Measurements from ENCODE around the gene THG1L. TPM values are rescaled to one million over a fixed set of nuclear protein-coding genes. Genes with fewer than 3 reads are reported as not detected.
"Not testable (repeated sequence)": the region's sequence is repeated elsewhere in the genome, so short reads cannot be mapped to it uniquely, and the experiment has no call there.

The THG1L gene
- polyA plus RNA-seq = 1 to 10 TPM; 1.4 to 3.8 (median 3.6) TPM

- Mint-ChIP-seq H3K9me3 (no peaks in the 10 kb centered on the region), H3K27me3 (ENCODE audit: low read depth in 3 of 3) (peaks cover 8 to 11% (median 8%) of the 10 kb centered on the region in 3 donors), H3K36me3 (peaks cover 4 to 12% (median 11%) of the 10 kb centered on the region in 3 donors), H3K4me1 (peaks cover 15 to 26% of the 10 kb centered on the region in 2 donors), H3K27ac (peak within 1 kb of the TSS; percentile 95 to 98 (median 97)), H3K4me3 (peak within 1 kb of the TSS; percentile 94 to 100 (median 96))
- peak; percentile 95 to 96 (median 96) for DNase-seq
Measured at GRCh38 chr5:157731272-157732129, at the start of gene THG1L. TSS of gene THG1L (plus strand) at chr5:157731420. CDS start at chr5:157731441, 21 bp downstream.

DNA sequence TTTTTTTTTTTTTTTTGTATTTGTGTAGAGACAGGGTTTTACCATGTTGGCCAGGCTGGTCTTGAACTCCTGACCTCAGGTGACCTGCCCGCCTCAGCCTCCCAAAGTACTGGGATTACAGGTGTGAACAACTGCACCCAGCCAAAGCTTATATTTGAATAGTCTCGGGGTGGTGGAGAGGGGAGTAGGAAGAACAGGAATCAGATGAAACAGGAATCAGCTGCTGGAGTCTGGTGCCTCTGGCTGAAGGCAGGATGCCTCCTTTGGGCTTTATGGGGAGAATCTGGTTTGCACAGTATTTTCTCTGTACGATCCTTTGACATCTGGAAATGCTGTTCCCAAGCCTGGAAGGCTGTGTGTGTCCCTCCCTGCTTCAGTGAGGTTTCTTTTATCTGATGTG, 49.0 kb upstream of the THG1L start:
- no peak for DNase-seq
- Mint-ChIP-seq H3K4me1 (no peaks in the 10 kb centered on the region), H3K9me3 (no peaks in the 10 kb centered on the region), H3K27ac (no peak overlapping the region), H3K36me3 (no peaks in the 10 kb centered on the region), H3K27me3 (ENCODE audit: low read depth in 3 of 3) (peaks cover 0 to 4% (median 0%) of the 10 kb centered on the region in 3 donors), H3K4me3 (no peak overlapping the region)

GRCh38 chr5:157686276-157687197, 44.7 kb upstream of the THG1L start:
- not testable (repeated sequence) for H3K27ac Mint-ChIP-seq; DNase-seq; H3K4me1 Mint-ChIP-seq; H3K9me3 Mint-ChIP-seq; H3K27me3 Mint-ChIP-seq (ENCODE audit: low read depth in 3 of 3); H3K36me3 Mint-ChIP-seq; H3K4me3 Mint-ChIP-seq

- Mint-ChIP-seq H3K27me3 (ENCODE audit: low read depth in 3 of 3) (peaks cover 0 to 7% (median 0%) of the 10 kb centered on the region in 3 donors), H3K36me3 (no peaks in the 10 kb centered on the region), H3K27ac (no peak overlapping the region), H3K9me3 (no peaks in the 10 kb centered on the region), H3K4me3 (no peak overlapping the region), H3K4me1 (no peaks in the 10 kb centered on the region)
- no peak for DNase-seq
Measured at GRCh38 chr5:157687198-157687554, 44.0 kb upstream of the THG1L start.

GRCh38 chr5:157689942-157690689, 41.1 kb upstream of the THG1L start:
- peak in 1 of 3 donors; percentile 3 for DNase-seq
- H3K4me1 Mint-ChIP-seq = no peaks in the 10 kb centered on the region
- H3K27me3 Mint-ChIP-seq (ENCODE audit: low read depth in 3 of 3) = peaks cover 0 to 7% (median 0%) of the 10 kb centered on the region in 3 donors
- no peaks in the 10 kb centered on the region for H3K36me3 Mint-ChIP-seq
- peaks cover 0 to 1% (median 0%) of the 10 kb centered on the region in 6 donors for H3K9me3 Mint-ChIP-seq
- H3K27ac Mint-ChIP-seq = no peak overlapping the region
- peak overlapping the region in 1 of 5 donors; percentile 21 for H3K4me3 Mint-ChIP-seq

DNA sequence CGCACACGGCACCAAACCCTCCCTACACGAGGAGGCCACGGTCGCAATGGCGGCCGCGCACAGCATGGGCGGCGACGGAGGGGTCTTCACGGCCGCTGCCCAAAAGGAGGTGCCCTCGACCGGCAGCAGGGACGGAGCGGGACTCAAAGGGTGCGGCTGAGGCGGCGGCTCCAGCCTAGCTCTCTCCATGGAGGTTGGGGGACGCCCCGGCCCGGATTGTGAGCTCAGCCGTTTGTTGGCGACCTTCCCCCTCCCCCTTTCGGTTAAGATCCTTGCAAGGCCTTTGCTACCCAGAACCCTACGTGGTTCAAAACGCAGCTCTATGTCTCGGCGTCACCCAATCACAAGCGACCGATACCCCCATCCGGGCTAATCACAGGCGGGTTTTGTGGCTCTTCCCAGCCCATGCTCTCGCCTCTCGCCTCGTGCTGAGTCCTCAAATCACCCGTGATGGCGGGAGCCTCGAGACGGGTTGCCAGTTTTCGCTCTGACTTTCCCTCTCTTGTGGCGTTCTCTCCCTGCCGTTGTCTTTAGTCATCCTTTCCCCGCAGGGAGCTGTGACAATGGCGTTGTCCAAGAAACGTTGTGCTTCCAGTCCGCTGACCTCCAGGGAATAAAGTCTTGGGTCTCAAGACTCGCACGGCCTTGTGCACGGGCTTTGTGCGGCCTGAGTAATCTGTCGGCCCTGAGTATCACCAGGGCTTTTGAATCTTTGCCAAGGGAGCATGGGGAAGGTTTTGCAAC, 40.4 kb upstream of the THG1L start:
- H3K4me3 Mint-ChIP-seq = no peak overlapping the region
- peaks cover 0 to 1% (median 0%) of the 10 kb centered on the region in 6 donors for H3K9me3 Mint-ChIP-seq
- no peak overlapping the region for H3K27ac Mint-ChIP-seq
- H3K36me3 Mint-ChIP-seq = no peaks in the 10 kb centered on the region
- DNase-seq = no peak
- peaks cover 0 to 6% (median 0%) of the 10 kb centered on the region in 3 donors for H3K27me3 Mint-ChIP-seq (ENCODE audit: low read depth in 3 of 3)
- no peaks in the 10 kb centered on the region for H3K4me1 Mint-ChIP-seq

DNA sequence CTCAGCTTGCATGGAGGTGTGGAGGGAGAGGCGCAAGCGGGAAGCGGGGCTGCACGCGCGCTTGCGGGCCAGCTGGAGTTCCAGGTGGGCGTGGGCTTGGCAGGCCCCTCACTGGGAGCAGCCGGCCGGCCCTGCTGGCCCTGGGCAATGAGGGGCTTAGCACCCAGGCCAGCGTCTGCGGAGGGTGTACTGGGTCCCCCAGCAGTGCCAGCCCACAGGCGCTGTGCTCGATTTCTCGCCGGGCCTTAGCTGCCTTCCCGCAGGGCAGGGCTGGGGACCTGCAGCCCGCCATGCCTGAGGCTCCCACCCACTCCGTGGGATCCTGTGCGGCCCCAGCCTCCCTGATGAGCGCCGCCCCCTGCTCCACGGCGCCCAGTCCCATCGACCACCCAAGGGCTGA, 37.4 kb upstream of the THG1L start:
- H3K27me3 Mint-ChIP-seq (ENCODE audit: low read depth in 3 of 3); H3K36me3 Mint-ChIP-seq; H3K4me3 Mint-ChIP-seq; DNase-seq; H3K4me1 Mint-ChIP-seq; H3K27ac Mint-ChIP-seq: not testable (repeated sequence)
- H3K9me3 Mint-ChIP-seq = peaks cover 0 to 12% (median 6%) of the 10 kb centered on the region in 6 donors

- H3K9me3 Mint-ChIP-seq = peaks cover 3 to 12% (median 9%) of the 10 kb centered on the region in 6 donors
- not testable (repeated sequence) for H3K4me3 Mint-ChIP-seq; H3K27ac Mint-ChIP-seq; H3K27me3 Mint-ChIP-seq (ENCODE audit: low read depth in 3 of 3); H3K4me1 Mint-ChIP-seq; H3K36me3 Mint-ChIP-seq; DNase-seq
Measured at GRCh38 chr5:157696154-157696553, 35.1 kb upstream of the THG1L start.

GRCh38 chr5:157698674-157699073, 32.5 kb upstream of the THG1L start:
- H3K36me3 Mint-ChIP-seq; H3K27ac Mint-ChIP-seq; H3K4me3 Mint-ChIP-seq; DNase-seq; H3K4me1 Mint-ChIP-seq; H3K27me3 Mint-ChIP-seq (ENCODE audit: low read depth in 3 of 3): not testable (repeated sequence)
- peaks cover 3 to 12% (median 9%) of the 10 kb centered on the region in 6 donors for H3K9me3 Mint-ChIP-seq

DNA sequence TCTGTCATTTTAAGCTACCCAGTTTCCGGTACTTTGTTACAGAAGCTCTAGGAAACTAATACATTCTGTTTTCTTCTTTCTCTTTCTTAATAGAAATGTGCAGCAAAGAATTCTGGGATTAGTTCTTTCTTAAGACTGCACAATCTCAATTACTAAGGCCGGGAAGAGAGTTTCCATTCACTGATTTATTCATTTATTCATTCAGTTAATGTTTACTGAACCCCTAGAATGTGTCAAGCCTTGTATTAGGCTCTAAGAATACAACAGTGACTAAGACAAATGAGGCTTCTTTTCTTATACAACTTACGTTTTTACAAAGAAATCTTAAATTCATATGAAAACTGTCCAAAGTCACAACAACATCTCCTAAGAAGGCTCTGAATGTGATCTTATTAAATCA, 27.5 kb upstream of the THG1L start:
- peaks cover 0 to 4% (median 0%) of the 10 kb centered on the region in 3 donors for H3K36me3 Mint-ChIP-seq
- H3K4me3 Mint-ChIP-seq = no peak overlapping the region
- H3K9me3 Mint-ChIP-seq = peaks cover 0 to 7% (median 2%) of the 10 kb centered on the region in 6 donors
- H3K4me1 Mint-ChIP-seq = no peaks in the 10 kb centered on the region
- no peak for DNase-seq
- H3K27ac Mint-ChIP-seq = no peak overlapping the region
- H3K27me3 Mint-ChIP-seq (ENCODE audit: low read depth in 3 of 3) = peaks cover 0 to 3% (median 2%) of the 10 kb centered on the region in 3 donors

DNA sequence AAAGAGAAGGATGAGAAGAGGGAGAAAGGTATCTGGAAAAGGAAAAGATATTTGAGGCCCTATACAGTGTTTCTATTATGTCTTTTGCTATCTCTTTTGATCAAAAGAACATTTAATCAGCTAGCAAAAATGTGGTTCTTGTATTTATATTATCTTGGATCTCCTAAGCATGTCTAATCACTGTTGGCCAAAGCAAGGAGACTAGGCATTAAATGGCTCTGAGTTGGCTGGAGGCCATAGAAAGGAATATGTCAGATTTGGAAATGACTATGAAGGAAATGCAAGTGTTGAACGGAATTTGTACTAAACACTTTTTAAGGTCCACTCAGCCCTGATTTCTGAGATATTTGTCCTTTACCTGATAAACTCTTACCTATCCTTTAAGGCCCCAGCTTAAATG, 22.4 kb upstream of the THG1L start:
- Mint-ChIP-seq H3K9me3 (no peaks in the 10 kb centered on the region), H3K4me1 (no peaks in the 10 kb centered on the region), H3K27me3 (ENCODE audit: low read depth in 3 of 3) (peaks cover 0 to 5% (median 2%) of the 10 kb centered on the region in 3 donors), H3K27ac (no peak overlapping the region), H3K36me3 (no peaks in the 10 kb centered on the region), H3K4me3 (no peak overlapping the region)
- no peak for DNase-seq

DNA sequence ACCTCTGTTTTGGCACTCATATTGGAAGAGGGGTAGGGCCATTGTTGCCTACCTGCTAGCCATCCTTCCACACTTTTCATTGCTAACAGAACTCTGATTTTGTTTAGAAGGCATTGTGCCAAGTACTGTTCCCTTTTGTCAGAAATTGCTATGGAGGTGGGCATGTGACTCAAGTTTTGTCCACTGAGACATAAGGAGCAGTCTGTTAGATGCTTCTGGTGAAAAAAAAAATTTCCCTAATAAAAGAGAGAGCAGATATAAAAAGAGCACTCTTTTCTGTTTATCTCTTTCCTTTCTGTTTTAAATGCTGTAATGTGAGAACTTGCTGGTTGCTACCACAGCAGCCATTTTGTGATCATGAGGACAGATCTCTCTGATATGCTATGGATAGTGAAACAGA, 21.9 kb upstream of the THG1L start:
- Mint-ChIP-seq H3K27me3 (ENCODE audit: low read depth in 3 of 3) (peaks cover 0 to 7% (median 2%) of the 10 kb centered on the region in 3 donors), H3K9me3 (no peaks in the 10 kb centered on the region), H3K4me3 (no peak overlapping the region), H3K27ac (no peak overlapping the region), H3K36me3 (no peaks in the 10 kb centered on the region), H3K4me1 (no peaks in the 10 kb centered on the region)
- no peak for DNase-seq

GRCh38 chr5:157710431-157710830, 20.8 kb upstream of the THG1L start:
- H3K4me3 Mint-ChIP-seq = no peak overlapping the region
- no peaks in the 10 kb centered on the region for H3K4me1 Mint-ChIP-seq
- H3K36me3 Mint-ChIP-seq = no peaks in the 10 kb centered on the region
- H3K27me3 Mint-ChIP-seq (ENCODE audit: low read depth in 3 of 3) = peaks cover 2 to 7% (median 2%) of the 10 kb centered on the region in 3 donors
- no peak overlapping the region for H3K27ac Mint-ChIP-seq
- H3K9me3 Mint-ChIP-seq = no peaks in the 10 kb centered on the region
- DNase-seq = no peak
